B cell (primary cell): ENCODE data around the gene CUL4B. TPM values are rescaled to one million over a fixed set of nuclear protein-coding genes. Genes with fewer than 3 reads are reported as not detected.

ENCODE experiments used
- ATAC-seq: fragments of 200-7000 bp; cut with Tn5 transposase; one replicate; pipeline ENCODE4 v1.10.0; 2021; ENCODE audit warnings: low read depth, mild to moderate bottlenecking, moderate number of reproducible peaks, moderate library complexity
- CTCF ChIA-PET: fragments of 350-600 bp; sonication (Branson Sonifier 250); formaldehyde crosslinking; loops from one replicate; lab custom pipeline; 2021; ENCODE audit warnings: antibody characterized with exemption, inconsistent platforms; lab: Charles Lee
- POLR2A ChIA-PET: fragments of 350-600 bp; sonication (Branson Sonifier 250); formaldehyde crosslinking; loops from one replicate; lab custom pipeline; 2021; ENCODE audit warnings: antibody characterized with exemption; lab: Charles Lee
- DNase-seq: peaks from one replicate; pipeline ENCODE4 v3.0.0; 2013
- H2AFZ ChIP-seq: 2 replicates; pipeline ENCODE4 v1.6.1; 2012; ENCODE audit warnings: mild to moderate bottlenecking, low read depth, low read length; ENCODE audit not compliant: insufficient read depth, poor library complexity, severe bottlenecking
- H3K27ac ChIP-seq, 2 donors: 1 replicate in 1 of 2; 2 replicates in 1 of 2; pipeline ENCODE4 v1.5.1; 2012 to 2013; ENCODE audit warnings: low read length in 2 of 2, mild to moderate bottlenecking in 2 of 2, moderate library complexity in 1 of 2
- H3K27me3 ChIP-seq, 4 experiments: fragments of 200-600 bp in 1 of 4; sonication (generic) in 1 of 4; replicated peaks in 1 of 4; 1 replicate in 2 of 4; 2 replicates in 2 of 4; pipeline versions ENCODE4 v1.6.1 to v1.7.0; 2013 to 2016; ENCODE audit warnings: low read length in 3 of 4, mild to moderate bottlenecking in 2 of 4, mixed read lengths in 1 of 4, moderate library complexity in 1 of 4; ENCODE audit not compliant: insufficient read depth in 4 of 4, control insufficient read depth in 3 of 4; ENCODE audit errors: control extremely low read depth in 1 of 4
- H3K36me3 ChIP-seq, 2 experiments: replicated peaks in 1 of 2; 1 replicate in 1 of 2; 2 replicates in 1 of 2; pipeline versions ENCODE4 v1.6.1 to v1.7.1; 2013; ENCODE audit warnings: low read length in 1 of 2; ENCODE audit not compliant: insufficient read depth in 2 of 2, control insufficient read depth in 1 of 2; ENCODE audit errors: control extremely low read depth in 1 of 2, extremely low read depth in 1 of 2
- H3K4me1 ChIP-seq, 2 donors: fragments of 200-600 bp in 1 of 2; sonication (generic) in 1 of 2; 1 replicate in 1 of 2; 2 replicates in 1 of 2; pipeline versions ENCODE4 v1.5.1 to v1.6.1; 2013 to 2017; ENCODE audit warnings: low read length in 2 of 2; ENCODE audit not compliant: control insufficient read depth in 2 of 2, insufficient read depth in 2 of 2
- H3K4me2 ChIP-seq: replicated peaks from 2 replicates; pipeline ENCODE3; 2012; ENCODE audit warnings: mild to moderate bottlenecking, low read depth, low read length; ENCODE audit not compliant: poor library complexity, severe bottlenecking
- H3K4me3 ChIP-seq, 5 experiments: fragments of 200-600 bp in 1 of 5; sonication (generic) in 1 of 5; 1 replicate in 3 of 5; 2 replicates in 2 of 5; pipeline versions ENCODE4 v1.5.1 to v1.7.0; 2011 to 2016; ENCODE audit warnings: low read length in 4 of 5, mild to moderate bottlenecking in 4 of 5, low read depth in 2 of 5, control low read depth in 1 of 5, moderate library complexity in 1 of 5; ENCODE audit not compliant: insufficient read depth in 1 of 5; ENCODE audit errors: control extremely low read depth in 1 of 5, extremely low read depth in 1 of 5
- H3K79me2 ChIP-seq: fragments of 200-600 bp; sonication (generic); one replicate; pipeline ENCODE4 v1.6.0; 2016; ENCODE audit warnings: low read length; ENCODE audit not compliant: control insufficient read depth, insufficient read depth
- H3K9ac ChIP-seq: fragments of 200-600 bp; sonication (generic); 2 replicates; pipeline ENCODE4 v1.6.1; 2017; ENCODE audit warnings: mild to moderate bottlenecking, low read length, moderate library complexity
- H3K9me3 ChIP-seq, 3 donors: one replicate each; pipeline versions ENCODE4 v1.6.1 to v1.7.1; 2013; ENCODE audit warnings: low read length in 2 of 3; ENCODE audit not compliant: control insufficient read depth in 2 of 3, insufficient read depth in 1 of 3; ENCODE audit errors: control extremely low read depth in 1 of 3
- H4K20me1 ChIP-seq: 2 replicates; pipeline ENCODE4 v1.6.0; 2012; ENCODE audit warnings: mild to moderate bottlenecking, low read length; ENCODE audit not compliant: insufficient read depth, control insufficient read depth, poor library complexity, severe bottlenecking
- H3K27ac Mint-ChIP-seq: one replicate; pipeline ENCODE4 v1.8.0; 2021; ENCODE audit warnings: mixed read lengths
- H3K27me3 Mint-ChIP-seq: one replicate; pipeline ENCODE4 v1.8.0; 2021; ENCODE audit warnings: mixed read lengths
- H3K4me1 Mint-ChIP-seq: one replicate; pipeline ENCODE4 v1.8.0; 2021; ENCODE audit warnings: mixed read lengths
- H3K4me3 Mint-ChIP-seq: one replicate; pipeline ENCODE4 v1.8.0; 2021; ENCODE audit warnings: mixed read lengths
- H3K9me3 Mint-ChIP-seq: one replicate; pipeline ENCODE4 v1.8.0; 2022; ENCODE audit warnings: mixed read lengths; ENCODE audit not compliant: insufficient read depth
- CTCF ChIP-seq: fragments of 200-600 bp; IDR thresholded peaks from one replicate; pipeline ENCODE4 v1.8.0; 2022; ENCODE audit warnings: antibody characterized with exemption, mild to moderate bottlenecking
- EZH2 ChIP-seq: IDR thresholded peaks from 2 replicates; pipeline ENCODE4 v1.6.1; 2012; ENCODE audit warnings: borderline replicate concordance, low read depth, mild to moderate bottlenecking, moderate library complexity, low read length; ENCODE audit not compliant: insufficient read depth, poor library complexity, severe bottlenecking
- WGBS: methylation state at CpG from one replicate; pipeline ENCODE4 v1.1.5; 2013; ENCODE audit warnings: missing lambda C conversion rate; ENCODE audit not compliant: insufficient coverage; 5-methylcytosine and 5-hydroxymethylcytosine counted together
- intact Hi-C: fragments of 100-400 bp; cut with micrococcal nuclease; formaldehyde crosslinking; loops from one replicate; pipeline ENCODE4 v1.10.0; 2022
- polyA plus RNA-seq: library from polyadenylated mRNA; depleted of rRNA; stranded (reverse); fragments of >200 nt; gene quantifications from 2 replicates; pipeline ENCODE4 v1.2.3, GENCODE V29; 2012
- total RNA-seq, 2 donors: library from RNA; stranded (reverse); fragments of 120-200 nt in 1 of 2; gene quantifications; 1 replicate in 1 of 2; 2 replicates in 1 of 2; pipeline versions ENCODE4 v1.2.3 to v1.2.4, GENCODE V29; 2013 to 2022

CUL4B gene
- total and polyA plus RNA-seq, 2 donors (not counting 1 experiment from before 2014, with no cell fraction given), result 13.6 to 56.1 TPM

DNA sequence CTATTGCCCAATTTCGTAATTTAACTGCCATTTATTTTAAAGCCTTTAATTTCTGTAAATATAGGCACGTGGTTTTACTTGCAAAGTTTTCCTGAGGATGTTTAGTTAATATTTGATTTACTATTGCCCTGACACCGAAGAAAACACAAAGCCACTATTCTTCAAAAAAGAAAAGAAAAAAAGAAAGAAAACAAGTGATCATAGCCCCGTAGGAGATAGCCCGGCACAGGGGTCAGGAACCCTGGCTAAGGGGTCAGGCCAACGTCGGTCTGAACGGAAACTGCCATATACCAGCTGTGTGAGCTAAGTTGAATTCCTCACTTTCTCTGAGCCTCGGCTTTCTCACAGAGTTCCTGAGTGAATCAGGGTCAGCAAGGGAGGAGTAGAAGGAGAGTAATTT is 74.0 kb downstream of the CUL4B start:
- ChIA-PET CTCF (interaction anchor here (0.7 to 1.9 kb wide), 8 partner anchors 15 to 1575 kb away, joined by 3 to 5 read pairs (median 4); partner anchors contain the start of genes CUL4B and LAMP2), POLR2A (interaction anchor here (0.7 to 1.0 kb wide), 2 partner anchors 18 to 157 kb away, joined by 4 read pairs; partner anchors contain the start of gene LAMP2)
- peak overlapping the region; percentile 16 for H3K4me3 Mint-ChIP-seq
- Histone ChIP-seq H3K9me3 (no peaks in the 10 kb centered on the region), H3K79me2 (no peaks in the 10 kb centered on the region), H3K4me3 (no peak overlapping the region), H3K4me1 (peaks cover 7% of the 10 kb centered on the region in 2 donors), H3K9ac (no peak overlapping the region), H3K4me2 (peak overlapping the region; percentile 66), H3K27me3 (no peaks in the 10 kb centered on the region), H3K27ac (no peak overlapping the region), H2AFZ (no peak overlapping the region), H4K20me1 (no peaks in the 10 kb centered on the region), H3K36me3 (no peaks in the 10 kb centered on the region)
- WGBS, result no CpG with 5 or more reads among the region's 9 CpGs
- DNase-seq, result no peak
- ATAC-seq, result no peak
- H3K27ac Mint-ChIP-seq, result no peak overlapping the region
- H3K9me3 Mint-ChIP-seq, result no peaks in the 10 kb centered on the region
- no peak for TF ChIP-seq CTCF
- no peak for TF ChIP-seq EZH2
- H3K27me3 Mint-ChIP-seq, result no peaks in the 10 kb centered on the region
- peaks cover 13% of the 10 kb centered on the region for H3K4me1 Mint-ChIP-seq
- intact Hi-C loops, result no loop called here
